ENCODE data around the gene DNAAF3.
A peak's percentile ranks its signal among the peaks of the same experiment; 100 is the strongest.
"Not testable (repeated sequence)": the region's sequence is repeated elsewhere in the genome, so short reads cannot be mapped to it uniquely, and the experiment has no call there.

Gene DNAAF3

DNA sequence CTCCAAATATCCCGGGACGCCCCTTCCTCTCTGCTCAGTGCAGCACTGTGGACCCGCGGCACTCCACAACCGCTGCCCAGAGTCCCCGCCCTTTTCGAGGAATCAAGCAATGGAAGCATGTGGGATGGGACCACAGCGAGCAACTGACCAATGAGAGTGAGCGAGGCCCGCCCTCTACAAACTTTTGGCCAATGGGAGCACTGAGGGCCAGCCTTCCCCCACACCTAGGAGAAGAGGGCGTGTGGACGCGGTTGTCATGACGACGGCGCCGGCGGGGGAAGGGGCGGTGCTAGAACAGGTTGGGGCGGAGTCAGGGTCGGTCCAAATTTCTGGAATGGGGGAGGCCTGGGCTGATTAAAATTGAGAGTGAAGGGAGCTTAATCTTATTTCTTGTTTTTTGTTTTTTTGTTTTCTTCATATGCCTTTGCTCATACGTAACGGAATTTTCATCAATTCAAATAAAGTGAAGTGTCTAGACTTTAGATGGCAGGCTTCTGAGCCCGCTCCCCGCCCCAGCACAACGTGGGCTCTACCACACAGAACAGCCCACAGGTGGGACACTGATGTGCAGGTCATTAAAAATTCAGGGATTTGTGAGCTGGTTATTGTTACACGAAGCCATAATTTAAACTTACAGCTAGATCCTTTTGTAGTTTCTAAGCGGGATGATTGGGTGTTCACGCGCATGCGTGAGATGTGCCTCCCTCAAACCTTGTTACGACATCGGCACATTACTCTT lies at the start of gene DNAAF3:
Gene DNAAF3, minus strand, starts transcription at position 84 of the 739 bp plus-strand sequence. CDS start 200 bp downstream, outside the sequence.
- peak; percentile 64 for DNase-seq (ENCODE audit: low read depth)

DNA sequence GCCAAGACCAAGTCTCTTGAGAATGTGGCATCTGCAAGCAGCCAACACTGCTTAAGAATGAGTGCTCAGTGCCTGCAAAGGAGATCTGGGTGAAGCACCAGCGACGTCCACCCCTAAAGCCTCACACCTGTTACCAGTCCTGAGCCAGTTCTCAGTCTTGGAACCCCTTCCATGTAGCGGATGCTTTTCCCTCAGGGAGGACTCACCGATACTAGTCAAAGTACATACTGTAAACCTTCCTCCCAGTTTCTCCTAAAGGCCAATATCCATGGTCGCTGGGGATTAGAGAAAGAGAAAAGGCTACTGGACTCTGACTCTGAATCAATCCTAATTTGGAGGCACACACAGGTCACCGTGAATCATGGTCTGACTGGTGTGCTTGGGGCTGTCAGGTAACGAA lies 47.1 kb upstream of the DNAAF3 start:
- no peak for DNase-seq (ENCODE audit: low read depth)

DNA sequence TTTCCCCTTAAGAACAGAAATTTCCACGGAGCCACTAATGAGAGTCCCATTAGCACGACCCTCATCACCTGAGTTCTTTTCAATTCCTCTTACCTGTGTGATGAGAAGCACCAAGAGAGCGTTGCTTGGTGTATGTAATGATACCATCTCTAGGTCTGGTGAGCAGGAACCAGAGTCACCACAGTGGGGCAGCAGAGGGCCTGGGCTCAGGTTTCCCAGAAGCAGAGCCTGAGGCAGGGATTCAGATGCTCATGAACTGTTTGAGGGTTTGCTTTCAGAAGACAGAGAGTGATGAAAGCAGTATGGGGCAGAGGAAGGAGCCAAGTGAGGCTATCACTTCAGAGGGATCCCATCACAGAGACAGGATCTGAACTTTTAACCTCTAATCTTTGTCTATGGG lies 46.0 kb upstream of the DNAAF3 start:
- DNase-seq (ENCODE audit: low read depth), result peak; percentile 15

DNA sequence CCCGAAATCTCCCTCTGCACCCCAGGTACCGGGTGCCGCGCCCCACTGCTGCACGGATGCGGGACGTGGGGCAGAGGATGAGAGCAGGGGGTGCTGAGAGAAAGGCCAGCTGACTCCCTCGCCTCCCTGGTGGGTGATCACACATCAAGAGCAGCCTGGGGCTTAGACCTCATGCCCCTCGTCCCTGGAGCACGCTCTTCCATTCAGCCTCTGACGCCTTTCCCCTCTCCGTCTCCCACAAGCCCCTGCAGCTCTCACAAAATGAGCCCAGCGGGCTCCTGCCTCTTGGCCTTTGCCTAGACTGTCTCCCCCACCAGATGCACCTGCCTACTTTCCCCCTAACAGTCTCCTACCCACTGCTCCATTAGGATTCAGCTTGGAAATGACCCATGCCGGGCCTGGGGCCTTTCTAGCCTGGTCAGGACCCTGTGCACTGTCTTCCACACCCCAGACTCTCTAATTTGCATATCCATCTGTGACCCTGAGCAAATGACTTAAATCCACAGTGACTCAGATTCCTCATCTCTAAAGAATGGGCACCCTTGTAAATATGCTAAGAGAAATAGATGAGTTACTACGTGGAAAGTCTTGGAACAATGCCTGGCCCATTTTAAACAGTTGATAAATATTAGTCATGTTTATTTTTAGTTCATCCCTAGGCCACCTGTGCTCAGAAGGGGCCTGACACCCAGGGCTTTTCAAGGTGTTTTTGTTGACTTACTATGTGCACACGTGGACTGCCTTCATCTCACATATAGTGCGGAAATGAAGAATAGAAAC lies 43.5 kb upstream of the DNAAF3 start:
- no peak for DNase-seq (ENCODE audit: low read depth)

DNA sequence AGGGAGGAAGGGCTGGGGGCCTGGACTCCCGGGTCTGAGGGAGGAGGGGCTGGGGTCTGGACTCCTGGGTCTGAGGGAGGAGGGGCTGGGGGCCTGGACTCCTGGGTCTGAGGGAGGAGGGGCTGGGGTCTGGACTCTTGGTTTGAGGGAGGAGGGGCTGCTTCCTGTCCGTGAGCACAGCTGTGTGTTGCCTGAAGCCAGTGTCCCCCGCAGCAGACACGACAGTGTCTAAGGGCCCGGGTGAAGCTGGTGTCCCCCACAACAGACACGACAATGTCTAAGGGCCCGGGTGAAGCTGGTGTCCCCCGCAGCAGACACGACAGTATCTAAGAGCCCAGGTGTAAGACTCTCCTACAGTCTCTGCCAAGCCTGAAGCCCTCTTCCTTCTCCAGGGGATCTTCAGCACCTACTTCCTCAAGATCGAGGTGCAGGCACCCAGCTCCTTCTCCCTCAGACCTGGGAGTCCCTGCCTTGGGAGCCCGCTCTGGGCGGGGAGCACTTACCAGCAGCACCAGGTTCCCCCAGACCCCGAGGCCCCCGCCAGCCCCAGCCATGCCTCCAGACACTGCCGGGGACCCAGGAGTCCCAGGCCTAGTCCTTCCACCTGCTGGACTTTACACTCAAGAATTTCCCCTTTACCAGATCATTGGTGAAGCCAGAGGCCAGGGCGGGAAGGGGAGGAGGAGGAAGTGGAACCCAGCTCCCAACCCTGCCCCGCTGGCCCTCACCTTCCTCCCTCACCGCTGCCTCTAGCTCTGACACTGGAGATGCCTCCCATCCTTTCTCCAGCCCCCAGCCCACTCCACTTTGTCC lies 42.7 kb upstream of the DNAAF3 start, which contains the start of gene PTPRH:
Gene PTPRH, minus strand, starts transcription at position 622 of the 813 bp plus-strand sequence. Its CDS starts 68 bp downstream, at position 554.
- DNase-seq (ENCODE audit: low read depth), result no peak

DNA sequence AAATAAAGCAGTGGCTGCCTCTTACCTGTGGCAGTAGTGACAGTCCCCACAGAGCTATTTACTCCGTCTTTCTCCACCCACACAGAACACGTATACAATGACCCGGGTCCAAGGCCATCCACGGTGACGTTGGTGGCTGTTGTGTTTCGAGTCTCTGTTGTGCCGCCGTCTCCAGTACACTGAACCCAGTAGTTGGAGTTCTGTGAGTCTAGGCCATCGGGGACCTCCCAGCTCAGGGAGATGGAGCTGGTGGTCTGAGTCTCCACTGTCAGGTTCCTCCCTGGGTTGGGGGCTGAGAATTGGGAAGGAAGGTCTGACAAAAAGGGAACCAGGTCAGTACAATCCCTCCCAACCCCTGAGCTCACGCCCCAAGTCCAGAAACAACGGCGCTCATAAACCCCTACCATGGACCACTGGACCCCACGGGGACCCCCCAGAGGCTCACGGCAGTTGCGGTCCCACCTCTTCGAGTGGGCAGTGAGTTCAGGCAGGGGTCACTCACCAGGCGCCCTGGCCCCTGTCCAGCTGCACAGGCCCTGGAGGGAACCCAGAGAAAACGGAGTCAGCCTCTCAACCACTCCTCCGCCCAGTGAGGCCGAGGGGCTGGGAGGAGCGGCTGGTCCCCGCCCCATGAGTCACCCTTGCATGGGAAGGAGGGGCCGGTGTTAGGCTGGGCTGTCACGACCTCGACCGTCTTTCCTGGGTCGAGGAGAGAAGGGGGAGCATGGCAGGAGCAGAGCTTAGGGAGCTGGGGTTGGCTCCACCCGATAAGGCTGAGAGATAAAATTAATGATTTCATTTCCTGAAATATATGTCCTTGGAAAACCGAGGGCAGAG lies 40.5 kb upstream of the DNAAF3 start:
- peak; percentile 32 for DNase-seq (ENCODE audit: low read depth)

DNA sequence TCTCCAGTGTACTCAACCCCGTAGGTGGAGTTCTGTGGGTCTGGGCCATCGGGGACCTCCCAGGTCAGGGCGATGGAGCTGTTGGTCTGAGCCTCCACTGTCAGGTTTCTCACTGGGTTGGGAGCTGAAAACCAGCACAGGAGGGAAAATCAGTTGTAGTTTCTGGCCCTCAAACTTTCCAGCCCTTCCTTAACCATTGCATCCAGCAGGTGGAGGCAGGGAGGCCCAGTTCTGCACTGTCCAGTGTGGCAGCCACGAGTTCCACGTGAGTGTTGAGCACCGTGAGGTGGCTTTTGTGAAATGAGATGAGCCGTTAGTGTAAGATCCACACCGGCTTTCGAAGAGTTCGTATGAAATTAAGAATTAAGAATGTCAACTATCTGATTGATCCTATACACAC lies 35.8 kb upstream of the DNAAF3 start:
- DNase-seq (ENCODE audit: low read depth), result not testable (repeated sequence)

DNA sequence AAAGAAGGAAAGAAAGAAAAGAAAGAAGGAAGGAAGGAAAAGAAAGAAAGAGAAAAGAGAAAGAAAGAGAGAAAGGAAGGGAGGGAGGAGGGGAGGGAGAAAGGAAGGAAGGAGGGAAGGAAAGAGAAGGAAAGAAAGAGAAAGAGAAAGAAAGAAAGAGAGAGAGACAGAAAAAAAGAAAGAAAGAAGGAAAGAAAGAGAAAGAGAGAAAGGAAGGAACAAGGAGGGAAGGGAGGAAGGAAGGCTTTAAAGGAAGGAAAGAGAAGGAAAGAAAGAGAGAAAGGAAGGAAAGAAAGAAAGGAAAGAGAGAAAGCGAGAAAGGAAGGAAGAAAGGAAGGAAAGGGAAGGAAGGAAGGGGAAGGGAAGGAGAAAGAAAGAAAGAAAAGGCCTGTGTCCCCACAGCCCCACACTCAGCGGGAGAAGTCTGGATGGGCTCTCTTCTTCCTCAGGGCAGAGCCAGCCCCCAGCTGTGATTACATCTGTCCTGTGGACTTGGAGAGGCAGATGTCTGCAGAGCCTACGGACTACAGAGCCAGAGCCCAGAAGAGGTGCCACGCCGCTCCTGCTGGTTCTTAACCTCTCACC lies 33.3 kb upstream of the DNAAF3 start:
- DNase-seq (ENCODE audit: low read depth), result no peak

DNA sequence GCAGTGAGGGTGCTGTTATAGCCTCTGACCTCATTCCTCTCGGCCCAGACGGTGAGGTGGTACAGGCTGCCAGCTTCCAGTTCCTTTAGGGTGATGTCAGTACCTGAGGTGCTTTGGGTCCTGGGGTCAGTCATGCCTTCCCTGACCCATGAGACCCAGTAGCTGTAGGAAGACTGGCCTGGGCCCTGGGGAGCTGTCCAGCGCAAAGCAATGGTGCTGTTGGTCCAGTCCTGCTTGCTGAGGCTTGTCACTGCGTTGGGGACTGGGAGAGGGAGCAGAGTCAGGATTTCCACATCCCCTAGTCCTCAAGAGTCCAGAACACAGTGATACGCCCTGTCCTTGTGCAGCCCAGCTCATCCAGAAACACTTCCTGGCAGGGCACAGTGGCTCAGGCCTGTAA lies 32.2 kb upstream of the DNAAF3 start:
- no peak for DNase-seq (ENCODE audit: low read depth)

DNA sequence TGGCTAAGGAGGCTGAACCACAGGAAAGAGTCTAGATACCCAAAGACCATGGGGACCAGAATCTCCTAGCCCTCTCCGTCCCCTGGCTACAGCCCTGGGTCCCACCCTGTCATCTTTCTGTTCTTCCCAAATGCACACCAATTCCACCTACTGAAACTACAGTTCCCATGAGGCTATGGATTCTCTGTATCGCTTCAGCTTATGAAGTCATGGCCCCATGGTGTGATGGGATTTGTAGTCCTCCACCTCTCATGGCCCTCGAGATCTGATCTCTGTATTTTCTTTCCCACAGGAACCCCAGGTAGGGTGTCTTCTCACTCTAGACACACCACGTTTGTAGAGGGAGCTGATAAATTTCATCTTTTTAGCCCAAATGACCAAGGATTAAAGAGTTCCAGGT lies 31.1 kb upstream of the DNAAF3 start:
- no peak for DNase-seq (ENCODE audit: low read depth)

DNA sequence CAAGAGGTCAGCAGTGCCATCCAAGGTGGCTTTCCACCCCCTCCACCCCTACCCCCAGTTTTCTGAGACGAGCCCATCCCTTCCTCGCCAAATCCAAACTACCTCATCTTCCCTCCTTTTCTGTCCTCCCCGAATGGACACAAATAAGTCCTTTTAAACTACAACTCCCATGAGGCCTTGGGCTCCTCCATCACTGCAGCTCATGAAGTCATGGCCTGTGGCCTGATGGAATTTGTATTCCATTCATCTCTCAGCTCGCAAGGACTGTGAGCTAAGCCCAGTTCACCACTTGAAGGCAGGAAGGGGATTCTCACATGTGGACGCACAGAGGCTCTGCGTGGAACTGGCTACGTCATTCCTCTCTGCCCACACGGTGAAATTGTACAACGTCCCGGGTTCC lies 30.4 kb upstream of the DNAAF3 start:
- no peak for DNase-seq (ENCODE audit: low read depth)

DNA sequence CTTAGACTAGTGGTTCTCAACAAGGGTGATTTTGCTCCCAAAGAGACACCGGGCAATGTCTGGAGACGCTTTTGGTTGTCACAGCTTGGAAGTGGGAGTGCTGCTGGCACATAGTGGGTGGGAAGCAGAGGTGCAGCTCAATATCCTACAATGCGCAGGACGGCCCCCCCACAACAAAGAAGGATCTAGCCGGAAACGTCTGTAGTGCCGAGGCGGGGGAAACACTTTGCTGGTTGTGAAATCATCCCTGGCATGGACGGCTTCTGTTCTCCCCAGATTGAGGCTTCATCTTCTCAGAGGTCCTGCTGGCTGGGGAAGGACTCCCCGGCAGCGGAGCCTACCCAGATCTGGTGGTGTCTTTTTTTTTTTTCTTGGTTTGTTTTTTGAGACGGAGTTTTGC lies 27.1 kb upstream of the DNAAF3 start:
- no peak for DNase-seq (ENCODE audit: low read depth)

DNA sequence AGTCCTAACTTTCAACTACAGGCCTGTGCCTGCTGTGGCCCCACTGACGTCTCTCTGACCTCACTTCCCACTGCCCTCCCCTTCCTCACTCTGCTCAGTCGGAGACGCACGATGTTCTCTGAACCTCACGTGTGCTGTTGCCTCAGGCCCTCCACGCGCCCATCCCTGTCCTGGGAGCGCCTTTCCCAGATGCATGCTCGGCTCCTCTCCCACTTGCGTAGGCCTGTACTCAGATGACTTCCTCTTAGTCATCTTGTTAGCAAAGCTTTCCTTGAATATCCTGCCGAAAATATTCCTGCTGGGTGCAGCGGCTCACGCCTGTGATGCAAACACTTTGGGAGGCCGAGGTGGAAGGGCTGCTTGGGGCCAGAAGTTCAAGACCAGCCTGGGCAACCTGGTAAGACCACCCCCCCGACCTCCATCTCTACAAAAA lies 23.0 kb upstream of the DNAAF3 start:
- DNase-seq (ENCODE audit: low read depth), result no peak

DNA sequence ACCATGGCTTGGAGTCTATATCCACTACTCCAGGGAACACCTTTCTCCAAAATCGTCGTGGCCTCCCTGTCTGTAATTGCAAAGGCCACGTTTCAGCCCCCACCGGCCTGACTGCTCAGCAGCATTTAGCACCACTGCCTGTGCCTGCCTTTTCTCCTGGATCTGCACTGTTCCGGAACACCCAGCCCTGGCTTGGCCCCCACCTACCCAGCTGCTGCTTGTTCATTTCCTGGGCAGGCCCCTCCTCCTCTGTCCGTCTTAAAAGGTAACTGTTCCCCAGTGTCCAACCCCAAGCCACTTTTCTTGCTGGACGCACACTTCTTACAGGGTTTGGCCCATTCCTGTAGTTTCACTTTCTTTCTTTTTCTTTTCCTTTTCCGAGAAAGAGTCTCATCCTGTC lies 22.2 kb upstream of the DNAAF3 start:
- DNase-seq (ENCODE audit: low read depth), result no peak

DNA sequence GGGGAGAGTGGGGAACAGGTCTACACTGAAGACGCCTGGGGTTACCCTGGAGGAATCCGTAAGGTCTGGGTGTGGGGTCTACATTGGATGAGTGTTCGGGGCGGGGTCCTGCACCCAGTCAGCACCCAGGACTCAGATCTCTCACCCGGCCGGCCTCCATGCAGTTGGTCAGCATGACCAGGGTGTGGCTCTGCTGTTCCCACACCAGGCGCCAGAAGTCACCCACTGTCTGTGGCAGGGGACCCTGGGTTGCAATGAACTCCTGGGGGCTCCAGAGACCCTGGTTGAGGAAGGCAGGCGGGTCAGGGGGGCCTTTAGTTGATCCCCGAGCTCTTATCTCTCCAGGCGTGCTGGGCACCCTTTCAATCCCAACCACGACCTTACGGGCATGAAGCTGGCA lies 19.7 kb upstream of the DNAAF3 start:
- DNase-seq (ENCODE audit: low read depth), result no peak

DNA sequence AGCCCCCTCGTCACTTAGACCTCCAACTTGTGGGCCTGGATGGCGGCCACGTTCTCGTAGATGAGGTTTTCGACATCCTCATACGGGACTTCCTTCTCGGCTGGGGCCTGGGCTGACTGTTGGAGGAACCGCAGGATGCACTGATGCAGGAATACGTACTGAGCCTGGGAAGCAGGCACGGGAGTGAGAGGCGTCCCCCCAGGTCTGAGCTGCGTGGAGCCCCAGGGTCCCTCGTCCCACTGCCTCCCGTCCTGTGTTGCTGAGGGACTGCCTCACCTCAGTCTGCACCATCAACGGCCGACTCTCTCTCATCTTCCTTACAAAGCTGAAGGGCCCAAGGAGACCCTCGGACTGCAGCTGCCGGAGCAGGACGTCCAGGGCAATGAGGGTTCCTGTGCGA lies 15.3 kb upstream of the DNAAF3 start:
- no peak for DNase-seq (ENCODE audit: low read depth)

DNA sequence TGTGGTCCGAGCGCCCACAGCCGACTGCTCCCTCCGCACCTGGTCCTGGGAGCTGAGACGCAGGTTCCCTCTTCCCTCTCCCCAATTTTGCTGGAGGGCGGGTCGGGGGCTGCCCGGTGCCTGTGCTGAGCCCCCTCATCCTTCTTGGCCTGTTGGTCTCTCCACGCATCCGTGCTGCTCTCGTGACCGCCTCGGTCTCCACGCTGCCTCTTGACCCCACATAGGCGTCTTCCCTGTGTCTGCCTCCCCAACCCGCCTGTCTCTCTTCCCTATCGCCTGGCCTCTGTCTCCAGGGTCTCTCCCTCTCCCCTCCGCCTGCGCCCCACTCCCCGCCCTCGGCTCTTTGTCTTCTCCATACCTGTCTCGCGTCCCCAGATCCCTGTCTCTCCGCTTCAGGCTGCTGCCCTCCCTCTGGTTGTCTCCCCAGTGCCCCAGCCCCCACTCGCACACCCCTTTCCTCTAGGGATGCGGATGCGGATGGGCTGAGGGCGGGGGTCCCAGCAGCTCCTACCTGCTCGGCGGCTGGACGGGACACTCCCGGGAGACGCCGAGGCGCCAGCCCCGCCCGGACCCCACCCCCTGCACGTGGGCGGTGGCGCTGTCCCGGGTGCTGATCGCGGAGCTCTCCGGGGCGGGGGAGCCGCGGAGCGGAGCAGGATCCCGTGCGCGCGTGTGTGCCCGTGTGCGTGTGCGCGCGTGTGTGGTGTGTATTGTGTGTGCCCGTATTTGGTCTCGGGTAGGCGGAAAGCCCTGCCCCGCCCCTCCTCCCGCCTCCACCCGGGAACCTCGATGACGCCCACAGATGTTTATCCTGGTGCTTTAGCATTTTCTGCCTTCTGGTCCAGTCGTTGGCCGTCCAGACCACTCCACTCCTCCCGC lies 13.4 kb upstream of the DNAAF3 start, which contains the start of gene SYT5:
Gene SYT5, minus strand, starts transcription at position 684 of the 879 bp plus-strand sequence. CDS start 1,248 bp downstream, outside the sequence.
- peak; percentile 55 for DNase-seq (ENCODE audit: low read depth)

DNA sequence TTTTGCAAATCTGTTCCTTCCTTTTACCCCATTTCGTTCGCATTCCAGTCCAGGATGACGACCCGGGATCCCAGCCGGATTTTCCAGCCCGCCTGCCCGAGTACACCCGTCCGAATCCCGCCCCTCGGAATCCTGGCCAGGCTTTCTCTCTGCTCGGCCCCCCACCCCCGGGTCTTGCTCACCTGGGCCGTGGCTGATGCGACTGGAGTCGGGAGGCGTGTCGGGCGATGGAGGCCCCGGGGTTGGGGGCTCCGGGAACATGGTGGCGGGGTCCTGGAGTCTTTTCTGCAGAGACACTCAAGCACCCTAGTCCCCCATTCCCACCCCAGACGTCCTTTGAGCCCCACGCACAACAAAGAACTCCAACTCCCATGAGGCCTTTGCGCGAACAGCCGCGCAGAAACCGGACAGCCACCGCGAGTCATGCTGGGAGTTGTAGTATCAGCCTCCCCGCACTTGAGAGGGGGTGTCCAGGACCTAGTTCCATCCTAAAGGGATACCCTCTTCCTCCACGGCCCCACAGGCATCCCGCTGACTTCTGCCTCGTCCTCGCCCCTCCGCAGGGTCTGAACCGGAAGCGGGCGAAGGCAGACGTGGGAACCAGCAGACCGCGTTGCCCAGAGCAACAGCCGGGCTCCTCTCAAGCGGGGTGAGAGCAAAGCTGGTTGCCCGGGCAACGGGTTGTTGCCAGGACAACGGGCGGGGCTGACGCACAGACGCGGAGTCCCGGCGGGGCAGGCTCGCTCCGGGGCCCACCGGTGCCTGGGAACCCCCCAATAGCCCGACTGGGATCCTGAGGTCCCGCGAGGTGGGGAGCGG lies 12.6 kb upstream of the DNAAF3 start:
- DNase-seq (ENCODE audit: low read depth), result peak; percentile 85

DNA sequence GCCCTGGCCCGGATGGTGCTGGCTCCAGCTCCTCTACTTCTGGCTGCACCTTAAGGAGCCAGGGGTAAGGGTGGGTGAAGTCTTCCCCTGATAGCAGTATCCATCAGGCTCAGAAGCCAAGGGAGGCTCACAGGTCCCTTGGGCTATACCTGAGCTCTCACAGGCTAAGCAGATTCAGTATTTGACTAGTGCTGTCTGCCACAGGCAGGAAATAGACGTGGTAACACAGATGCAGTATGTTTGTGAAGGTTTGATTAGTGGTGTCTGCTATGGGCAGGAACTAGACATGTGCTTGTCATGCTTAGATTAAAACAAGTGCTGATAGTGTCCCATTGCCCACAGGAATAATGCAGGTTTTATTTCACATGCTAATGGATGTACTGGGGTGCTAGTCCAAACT lies 9.7 kb upstream of the DNAAF3 start:
- no peak for DNase-seq (ENCODE audit: low read depth)
